ENCODE results near the gene NOX3. TPM values are rescaled to one million over a fixed set of nuclear protein-coding genes. Genes with fewer than 3 reads are reported as not detected.

NOX3 gene
- total RNA-seq, 1 experiment from 2014 or later = not detected

- CTCF ChIA-PET = interaction anchor here (0.7 to 1.4 kb wide), 2 partner anchors 10 to 1027 kb away, joined by 4 to 5 read pairs; no protein-coding TSS in a partner anchor
- H3K9me3 Mint-ChIP-seq (ENCODE audit: unreplicated experiment) = no peaks in the 10 kb centered on the region
- POLR2A ChIA-PET = interaction anchor here (0.6 kb wide), 1 partner anchor 25 kb away, joined by 3 read pairs; no protein-coding TSS in a partner anchor
Measured at GRCh38 chr6:155400654-155400965, 55.0 kb downstream of the NOX3 start.

GRCh38 chr6:155399745-155400653 is 55.6 kb downstream of the NOX3 start:
- DNase-seq (ENCODE audit: unreplicated experiment) = no peak
- Mint-ChIP-seq H3K4me1 (ENCODE audit: insufficient read depth, unreplicated experiment) (peaks cover 6% of the 10 kb centered on the region), H3K27me3 (ENCODE audit: insufficient read depth, unreplicated experiment) (no peaks in the 10 kb centered on the region), H3K36me3 (ENCODE audit: insufficient read depth, unreplicated experiment) (no peaks in the 10 kb centered on the region), H3K4me3 (ENCODE audit: unreplicated experiment) (no peak overlapping the region), H3K27ac (ENCODE audit: low read depth, unreplicated experiment) (no peak overlapping the region), H3K9me3 (ENCODE audit: unreplicated experiment) (no peaks in the 10 kb centered on the region)
- ChIA-PET CTCF (interaction anchor here (0.7 to 1.4 kb wide), 3 partner anchors 11 to 1624 kb away, joined by 4 to 8 read pairs (median 5); no protein-coding TSS in a partner anchor), POLR2A (no interaction called here)
- no TSS peak for BruUV-seq (replicated peaks)
- no peak for TF ChIP-seq CTCF (IDR thresholded peaks at IDR 0.05; ENCODE audit: unreplicated experiment)
- intact Hi-C loops (cut with micrococcal nuclease) = no loop called here

More at GRCh38 chr6:155400654-155400965, 55.0 kb downstream of the NOX3 start:
- peak; percentile 10 for DNase-seq (ENCODE audit: unreplicated experiment)
- Mint-ChIP-seq H3K4me1 (ENCODE audit: insufficient read depth, unreplicated experiment) (peaks cover 6% of the 10 kb centered on the region), H3K36me3 (ENCODE audit: insufficient read depth, unreplicated experiment) (no peaks in the 10 kb centered on the region), H3K4me3 (ENCODE audit: unreplicated experiment) (no peak overlapping the region), H3K27ac (ENCODE audit: low read depth, unreplicated experiment) (no peak overlapping the region), H3K27me3 (ENCODE audit: insufficient read depth, unreplicated experiment) (no peaks in the 10 kb centered on the region)
- intact Hi-C loops (cut with micrococcal nuclease) = no loop called here
- BruUV-seq (replicated peaks) = no TSS peak
- no peak for TF ChIP-seq CTCF (IDR thresholded peaks at IDR 0.05; ENCODE audit: unreplicated experiment)

- no peak for TF ChIP-seq CTCF (IDR thresholded peaks at IDR 0.05; ENCODE audit: unreplicated experiment)
- no peak overlapping the region for H3K4me3 Mint-ChIP-seq (ENCODE audit: unreplicated experiment)
Measured at GRCh38 chr6:155399062-155399744, 56.4 kb downstream of the NOX3 start.

GRCh38 chr6:155398701-155399061 is 57.0 kb downstream of the NOX3 start:
- intact Hi-C loops (cut with micrococcal nuclease) = no loop called here
- no peak for DNase-seq (ENCODE audit: unreplicated experiment)
- POLR2A ChIA-PET = no interaction called here
- Mint-ChIP-seq H3K9me3 (ENCODE audit: unreplicated experiment) (no peaks in the 10 kb centered on the region), H3K36me3 (ENCODE audit: insufficient read depth, unreplicated experiment) (no peaks in the 10 kb centered on the region), H3K4me3 (ENCODE audit: unreplicated experiment) (no peak overlapping the region), H3K4me1 (ENCODE audit: insufficient read depth, unreplicated experiment) (peaks cover 6% of the 10 kb centered on the region), H3K27ac (ENCODE audit: low read depth, unreplicated experiment) (no peak overlapping the region), H3K27me3 (ENCODE audit: insufficient read depth, unreplicated experiment) (no peaks in the 10 kb centered on the region)
- TF ChIP-seq CTCF (IDR thresholded peaks at IDR 0.05; ENCODE audit: unreplicated experiment) = no peak
- CTCF ChIA-PET = interaction anchor here (0.9 kb wide), 1 partner anchor 14 kb away, joined by 4 read pairs; no protein-coding TSS in a partner anchor
- no TSS peak for BruUV-seq (replicated peaks)

More at GRCh38 chr6:155399062-155399744, 56.4 kb downstream of the NOX3 start:
- ChIA-PET CTCF (interaction anchor here (0.7 to 1.4 kb wide), 2 partner anchors 12 to 1625 kb away, joined by 4 to 8 read pairs; no protein-coding TSS in a partner anchor), POLR2A (no interaction called here)
- no peak for DNase-seq (ENCODE audit: unreplicated experiment)
- H3K27me3 Mint-ChIP-seq (ENCODE audit: insufficient read depth, unreplicated experiment) = no peaks in the 10 kb centered on the region
- H3K4me1 Mint-ChIP-seq (ENCODE audit: insufficient read depth, unreplicated experiment) = peaks cover 6% of the 10 kb centered on the region
- H3K9me3 Mint-ChIP-seq (ENCODE audit: unreplicated experiment) = no peaks in the 10 kb centered on the region
- BruUV-seq (replicated peaks) = no TSS peak
- intact Hi-C loops (cut with micrococcal nuclease) = no loop called here
- H3K27ac Mint-ChIP-seq (ENCODE audit: low read depth, unreplicated experiment) = no peak overlapping the region
- H3K36me3 Mint-ChIP-seq (ENCODE audit: insufficient read depth, unreplicated experiment) = no peaks in the 10 kb centered on the region
